MM.1S (cell line): ENCODE data around the gene NPY.

ENCODE experiments used
- EZH2phosphoT487 ChIP-seq: fragments of 300-600 bp; sonication (generic); IDR thresholded peaks from 2 replicates; pipeline ENCODE4 v1.6.1; 2018; ENCODE audit warnings: antibody characterized with exemption, low read length
- TF ChIP-seq, protein P1 (sequence below): fragments of 300-600 bp; sonication (generic); IDR thresholded peaks from 2 replicates; pipeline ENCODE4 v1.5.1; 2016; ENCODE audit warnings: antibody characterized with exemption, low read length, mixed read lengths

DNA sequence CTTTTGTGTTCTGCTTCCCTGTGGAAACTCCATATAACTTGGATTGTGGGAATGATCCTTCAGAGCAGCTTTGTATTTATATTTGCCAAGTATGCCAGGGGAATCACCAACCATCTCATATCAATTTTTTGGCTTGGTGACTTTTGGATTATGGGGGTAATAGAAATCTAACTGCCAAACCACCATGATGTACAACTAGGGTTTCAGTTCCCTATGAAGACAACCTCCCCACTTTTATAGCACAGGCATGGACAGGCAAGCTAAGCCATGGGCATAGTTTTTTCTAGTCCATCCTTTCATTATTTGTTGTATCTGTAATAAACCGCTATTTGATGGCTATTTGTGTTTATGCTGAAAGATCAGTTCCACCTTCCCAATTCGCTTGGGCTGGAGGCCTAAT lies 17.7 kb downstream of the NPY start:
- no peak for TF ChIP-seq EZH2phosphoT487
- TF ChIP-seq, protein P1, sequence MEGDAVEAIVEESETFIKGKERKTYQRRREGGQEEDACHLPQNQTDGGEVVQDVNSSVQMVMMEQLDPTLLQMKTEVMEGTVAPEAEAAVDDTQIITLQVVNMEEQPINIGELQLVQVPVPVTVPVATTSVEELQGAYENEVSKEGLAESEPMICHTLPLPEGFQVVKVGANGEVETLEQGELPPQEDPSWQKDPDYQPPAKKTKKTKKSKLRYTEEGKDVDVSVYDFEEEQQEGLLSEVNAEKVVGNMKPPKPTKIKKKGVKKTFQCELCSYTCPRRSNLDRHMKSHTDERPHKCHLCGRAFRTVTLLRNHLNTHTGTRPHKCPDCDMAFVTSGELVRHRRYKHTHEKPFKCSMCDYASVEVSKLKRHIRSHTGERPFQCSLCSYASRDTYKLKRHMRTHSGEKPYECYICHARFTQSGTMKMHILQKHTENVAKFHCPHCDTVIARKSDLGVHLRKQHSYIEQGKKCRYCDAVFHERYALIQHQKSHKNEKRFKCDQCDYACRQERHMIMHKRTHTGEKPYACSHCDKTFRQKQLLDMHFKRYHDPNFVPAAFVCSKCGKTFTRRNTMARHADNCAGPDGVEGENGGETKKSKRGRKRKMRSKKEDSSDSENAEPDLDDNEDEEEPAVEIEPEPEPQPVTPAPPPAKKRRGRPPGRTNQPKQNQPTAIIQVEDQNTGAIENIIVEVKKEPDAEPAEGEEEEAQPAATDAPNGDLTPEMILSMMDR = no peak
